Liver (tissue), 9 donors: Measurements from ENCODE around the gene ZNF865. TPM values are rescaled to one million over a fixed set of nuclear protein-coding genes. Genes with fewer than 3 reads are reported as not detected.
A peak's percentile ranks its signal among the peaks of the same experiment; 100 is the strongest.

ENCODE experiments used
- DNase-seq: peaks from one replicate; pipeline ENCODE4 v3.0.0-alpha.2; 2017; ENCODE audit warnings: low spot score
- H3K27ac ChIP-seq, 2 donors: one replicate each; pipeline ENCODE4 v1.7.0; 2013; ENCODE audit warnings: inconsistent platforms in 2 of 2, low read length in 2 of 2, control low read depth in 1 of 2, low read depth in 1 of 2, mild to moderate bottlenecking in 1 of 2
- H3K27me3 ChIP-seq, 4 donors: one replicate each; pipeline versions ENCODE4 v1.6.1 to v1.7.0; 2013; ENCODE audit warnings: low read length in 3 of 4, inconsistent platforms in 1 of 4, mild to moderate bottlenecking in 1 of 4, moderate library complexity in 1 of 4; ENCODE audit not compliant: control insufficient read depth in 4 of 4, insufficient read depth in 4 of 4
- H3K36me3 ChIP-seq, 4 donors: one replicate each; pipeline versions ENCODE4 v1.6.1 to v1.7.0; 2013; ENCODE audit warnings: low read length in 3 of 4, mild to moderate bottlenecking in 3 of 4, low read depth in 1 of 4, moderate library complexity in 1 of 4; ENCODE audit not compliant: control insufficient read depth in 4 of 4, insufficient read depth in 3 of 4
- H3K4me1 ChIP-seq, 4 donors: one replicate each; pipeline versions ENCODE4 v1.6.1 to v1.7.0; 2013; ENCODE audit warnings: low read length in 3 of 4, mild to moderate bottlenecking in 3 of 4, moderate library complexity in 1 of 4; ENCODE audit not compliant: control insufficient read depth in 4 of 4, insufficient read depth in 4 of 4
- H3K4me3 ChIP-seq, 3 donors: one replicate each; pipeline versions ENCODE4 v1.6.1 to v1.7.0; 2013; ENCODE audit warnings: low read length in 3 of 3, control low read depth in 1 of 3, low read depth in 1 of 3, mild to moderate bottlenecking in 1 of 3
- H3K9ac ChIP-seq, 2 donors: one replicate each; pipeline ENCODE4 v1.7.0; 2013; ENCODE audit warnings: low read length in 2 of 2, mild to moderate bottlenecking in 2 of 2, moderate library complexity in 2 of 2, control low read depth in 1 of 2, low read depth in 1 of 2
- H3K9me3 ChIP-seq, 4 donors: one replicate each; pipeline versions ENCODE4 v1.6.1 to v1.7.0; 2013; ENCODE audit warnings: low read length in 3 of 4; ENCODE audit not compliant: control insufficient read depth in 4 of 4
- CTCF ChIP-seq: fragments of 150-350 bp; IDR thresholded peaks from 2 replicates; pipeline ENCODE4 v1.5.1; 2017; ENCODE audit warnings: improper control_type of control experiment, low read depth, low read length; ENCODE audit not compliant: missing input control
- EGR1 ChIP-seq, 2 donors: IDR thresholded peaks; 2 replicates each; pipeline ENCODE4 v1.6.1; 2016 to 2018; ENCODE audit warnings: antibody characterized with exemption in 2 of 2, low read depth in 2 of 2
- FOXA1 ChIP-seq: IDR thresholded peaks from 2 replicates; pipeline ENCODE4 v1.6.1; 2016; ENCODE audit warnings: antibody characterized with exemption
- FOXA2 ChIP-seq: IDR thresholded peaks from 2 replicates; pipeline ENCODE4 v1.6.1; 2016; ENCODE audit warnings: antibody characterized with exemption
- GABPA ChIP-seq, 2 donors: IDR thresholded peaks in 1 of 2; conservative IDR thresholded peaks in 1 of 2; 2 replicates each; pipeline ENCODE4 v1.6.1; 2016; ENCODE audit warnings: antibody characterized with exemption in 2 of 2, mild to moderate bottlenecking in 1 of 2, moderate library complexity in 1 of 2
- HNF4A ChIP-seq, 2 donors: conservative IDR thresholded peaks; 2 replicates each; pipeline ENCODE4 v1.6.1; 2016; ENCODE audit warnings: antibody characterized with exemption in 2 of 2, mild to moderate bottlenecking in 2 of 2
- HNF4G ChIP-seq: IDR thresholded peaks from 2 replicates; pipeline ENCODE4 v1.6.1; 2016; ENCODE audit warnings: antibody characterized with exemption
- JUND ChIP-seq, 2 donors: IDR thresholded peaks; 2 replicates each; pipeline ENCODE4 v1.6.1; 2016; ENCODE audit warnings: antibody characterized with exemption in 2 of 2
- NR2F2 ChIP-seq: IDR thresholded peaks from 2 replicates; pipeline ENCODE4 v1.6.1; 2016; ENCODE audit warnings: antibody characterized with exemption
- RAD21 ChIP-seq, 2 donors: IDR thresholded peaks; 2 replicates each; pipeline ENCODE4 v1.6.1; 2016; ENCODE audit warnings: antibody characterized with exemption in 2 of 2, mild to moderate bottlenecking in 2 of 2
- RXRA ChIP-seq, 2 donors: IDR thresholded peaks; 2 replicates each; pipeline ENCODE4 v1.6.1; 2017 to 2018; ENCODE audit warnings: antibody characterized with exemption in 2 of 2, mild to moderate bottlenecking in 1 of 2
- SP1 ChIP-seq: IDR thresholded peaks from 2 replicates; pipeline ENCODE4 v1.6.1; 2018; ENCODE audit warnings: antibody characterized with exemption, mild to moderate bottlenecking
- TAF1 ChIP-seq: conservative IDR thresholded peaks from 2 replicates; pipeline ENCODE4 v1.6.1; 2016; ENCODE audit warnings: antibody characterized with exemption, mild to moderate bottlenecking
- YY1 ChIP-seq: IDR thresholded peaks from 2 replicates; pipeline ENCODE4 v1.6.1; 2016; ENCODE audit warnings: antibody characterized with exemption, mild to moderate bottlenecking
- ZBTB33 ChIP-seq: IDR thresholded peaks from 2 replicates; pipeline ENCODE4 v1.6.1; 2016; ENCODE audit warnings: antibody characterized with exemption
- WGBS: extraction: QIAGEN DNeasy Blood & Tissue Kit; methylation state at CpG from one replicate; pipeline ENCODE4 v1.1.7; 2013; 5-methylcytosine and 5-hydroxymethylcytosine counted together
- polyA plus RNA-seq, 2 donors: library from polyadenylated mRNA; stranded (reverse) in 1 of 2; unstranded in 1 of 2; fragments of 200-250 nt in 1 of 2; fragments of >200 nt in 1 of 2; fragmentation: Nextera tagmentation in 1 of 2; extraction: Ambion mirVana in 1 of 2; gene quantifications; one replicate each; pipeline versions ENCODE4 v1.2.1 to v1.2.3, GENCODE V29; 2013 to 2015
- total RNA-seq, 2 donors: library from RNA; depleted of rRNA; stranded (reverse); fragments of >200 nt; gene quantifications; one replicate each; pipeline ENCODE4 v1.2.3, GENCODE V29; 2014
- TF ChIP-seq, protein P1 (sequence below): IDR thresholded peaks from 2 replicates; pipeline ENCODE4 v1.6.1; 2016; ENCODE audit warnings: antibody characterized with exemption
- TF ChIP-seq, protein P2 (sequence below): IDR thresholded peaks from 2 replicates; pipeline ENCODE4 v1.6.1; 2016; ENCODE audit warnings: antibody characterized with exemption
- TF ChIP-seq, protein P3 (sequence below): IDR thresholded peaks from 2 replicates; pipeline ENCODE4 v1.6.1; 2016; ENCODE audit warnings: antibody characterized with exemption, mild to moderate bottlenecking
- donor health status: healthy.
- donor health status: healthy.
- donor health status: healthy.
- donor health status: healthy.
- donor health status: healthy.

ZNF865 gene
- total and polyA plus RNA-seq, 4 donors = 0.38 to 3.1 (median 1.6) TPM

GRCh38 chr19:55599468-55599841 lies 6.0 kb upstream of the ZNF865 start, which contains the start of gene FIZ1:
TSS of gene FIZ1 (minus strand) at chr19:55599517. CDS start at chr19:55597865, 1,652 bp downstream.
- peak; percentile 97 for DNase-seq
- Histone ChIP-seq H3K9ac (peak within 1 kb of the TSS; percentile 87 to 89), H3K9me3 (no peaks in the 10 kb centered on the region), H3K27ac (peak within 1 kb of the TSS; percentile 92 to 96), H3K4me1 (peaks cover 1 to 12% (median 12%) of the 10 kb centered on the region in 4 donors), H3K4me3 (peak within 1 kb of the TSS; percentile 78 to 91 (median 85)), H3K36me3 (peaks cover 0 to 18% (median 8%) of the 10 kb centered on the region in 4 donors), H3K27me3 (no peaks in the 10 kb centered on the region)
- TF ChIP-seq RAD21 (IDR thresholded peaks at IDR 0.05) = peak in 1 of 2 donors; percentile 16
- TF ChIP-seq, protein P1, sequence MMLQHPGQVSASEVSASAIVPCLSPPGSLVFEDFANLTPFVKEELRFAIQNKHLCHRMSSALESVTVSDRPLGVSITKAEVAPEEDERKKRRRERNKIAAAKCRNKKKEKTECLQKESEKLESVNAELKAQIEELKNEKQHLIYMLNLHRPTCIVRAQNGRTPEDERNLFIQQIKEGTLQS = no peak
- TF ChIP-seq FOXA1 = peak; percentile 3
- no peak for TF ChIP-seq FOXA2
- no peak for TF ChIP-seq HNF4G
- TF ChIP-seq, protein P2, sequence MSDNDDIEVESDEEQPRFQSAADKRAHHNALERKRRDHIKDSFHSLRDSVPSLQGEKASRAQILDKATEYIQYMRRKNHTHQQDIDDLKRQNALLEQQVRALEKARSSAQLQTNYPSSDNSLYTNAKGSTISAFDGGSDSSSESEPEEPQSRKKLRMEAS = peak; percentile 77
- TF ChIP-seq HNF4A (conservative IDR thresholded peaks at IDR 0.05) = peak in 1 of 2 donors; percentile 14
- no peak for TF ChIP-seq CTCF
- peak; percentile 100 for TF ChIP-seq YY1
- peak; percentile 72 for TF ChIP-seq ZBTB33
- peak; percentile 38 to 51 for TF ChIP-seq RXRA (IDR thresholded peaks at IDR 0.05)
- peak; percentile 60 to 84 for TF ChIP-seq EGR1 (IDR thresholded peaks at IDR 0.05; ENCODE audit: low read depth in 2 of 2)
- TF ChIP-seq, protein P3, sequence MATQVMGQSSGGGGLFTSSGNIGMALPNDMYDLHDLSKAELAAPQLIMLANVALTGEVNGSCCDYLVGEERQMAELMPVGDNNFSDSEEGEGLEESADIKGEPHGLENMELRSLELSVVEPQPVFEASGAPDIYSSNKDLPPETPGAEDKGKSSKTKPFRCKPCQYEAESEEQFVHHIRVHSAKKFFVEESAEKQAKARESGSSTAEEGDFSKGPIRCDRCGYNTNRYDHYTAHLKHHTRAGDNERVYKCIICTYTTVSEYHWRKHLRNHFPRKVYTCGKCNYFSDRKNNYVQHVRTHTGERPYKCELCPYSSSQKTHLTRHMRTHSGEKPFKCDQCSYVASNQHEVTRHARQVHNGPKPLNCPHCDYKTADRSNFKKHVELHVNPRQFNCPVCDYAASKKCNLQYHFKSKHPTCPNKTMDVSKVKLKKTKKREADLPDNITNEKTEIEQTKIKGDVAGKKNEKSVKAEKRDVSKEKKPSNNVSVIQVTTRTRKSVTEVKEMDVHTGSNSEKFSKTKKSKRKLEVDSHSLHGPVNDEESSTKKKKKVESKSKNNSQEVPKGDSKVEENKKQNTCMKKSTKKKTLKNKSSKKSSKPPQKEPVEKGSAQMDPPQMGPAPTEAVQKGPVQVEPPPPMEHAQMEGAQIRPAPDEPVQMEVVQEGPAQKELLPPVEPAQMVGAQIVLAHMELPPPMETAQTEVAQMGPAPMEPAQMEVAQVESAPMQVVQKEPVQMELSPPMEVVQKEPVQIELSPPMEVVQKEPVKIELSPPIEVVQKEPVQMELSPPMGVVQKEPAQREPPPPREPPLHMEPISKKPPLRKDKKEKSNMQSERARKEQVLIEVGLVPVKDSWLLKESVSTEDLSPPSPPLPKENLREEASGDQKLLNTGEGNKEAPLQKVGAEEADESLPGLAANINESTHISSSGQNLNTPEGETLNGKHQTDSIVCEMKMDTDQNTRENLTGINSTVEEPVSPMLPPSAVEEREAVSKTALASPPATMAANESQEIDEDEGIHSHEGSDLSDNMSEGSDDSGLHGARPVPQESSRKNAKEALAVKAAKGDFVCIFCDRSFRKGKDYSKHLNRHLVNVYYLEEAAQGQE = no peak
- no peak for TF ChIP-seq TAF1
- peak; percentile 58 for TF ChIP-seq SP1
- peak; percentile 84 to 93 for TF ChIP-seq GABPA (IDR thresholded peaks at IDR 0.05 in 1 of 2, conservative IDR thresholded peaks at IDR 0.05 in 1 of 2)
- TF ChIP-seq JUND (IDR thresholded peaks at IDR 0.05) = peak in 1 of 2 donors; percentile 7
- TF ChIP-seq NR2F2 = peak; percentile 55
- under 1% methylated on average over 23 of the region's 23 CpGs for WGBS
